ENCODE measurements around the gene KCTD12.

KCTD12 gene

GRCh38 chr13:76875271-76875815, 10.9 kb downstream of the KCTD12 start:
- H3K27ac ChIP-seq (ENCODE audit: low read depth, low read length) = no peak overlapping the region

GRCh38 chr13:76874479-76874878, 11.7 kb downstream of the KCTD12 start:
- H3K27me3 ChIP-seq (ENCODE audit: control insufficient read depth, insufficient read depth, low read length) = no peaks in the 10 kb centered on the region
- no peak overlapping the region for H3K9ac ChIP-seq (ENCODE audit: low read depth, low read length)
- H3K9me3 ChIP-seq (ENCODE audit: control insufficient read depth, insufficient read depth, low read length) = no peaks in the 10 kb centered on the region
- no peaks in the 10 kb centered on the region for H3K4me1 ChIP-seq (ENCODE audit: control insufficient read depth, insufficient read depth, low read length)
- H3K4me3 ChIP-seq (ENCODE audit: low read depth, low read length) = no peak overlapping the region
- no peak overlapping the region for H3K27ac ChIP-seq (ENCODE audit: low read depth, low read length)
- no peaks in the 10 kb centered on the region for H3K36me3 ChIP-seq (ENCODE audit: control insufficient read depth, insufficient read depth, low read length)

More at GRCh38 chr13:76875271-76875815, 10.9 kb downstream of the KCTD12 start:
- Histone ChIP-seq H3K4me1 (ENCODE audit: control insufficient read depth, insufficient read depth, low read length) (no peaks in the 10 kb centered on the region), H3K4me3 (ENCODE audit: low read depth, low read length) (no peak overlapping the region), H3K27me3 (ENCODE audit: control insufficient read depth, insufficient read depth, low read length) (no peaks in the 10 kb centered on the region), H3K9ac (ENCODE audit: low read depth, low read length) (no peak overlapping the region), H3K9me3 (ENCODE audit: control insufficient read depth, insufficient read depth, low read length) (no peaks in the 10 kb centered on the region), H3K36me3 (ENCODE audit: control insufficient read depth, insufficient read depth, low read length) (no peaks in the 10 kb centered on the region)

DNA sequence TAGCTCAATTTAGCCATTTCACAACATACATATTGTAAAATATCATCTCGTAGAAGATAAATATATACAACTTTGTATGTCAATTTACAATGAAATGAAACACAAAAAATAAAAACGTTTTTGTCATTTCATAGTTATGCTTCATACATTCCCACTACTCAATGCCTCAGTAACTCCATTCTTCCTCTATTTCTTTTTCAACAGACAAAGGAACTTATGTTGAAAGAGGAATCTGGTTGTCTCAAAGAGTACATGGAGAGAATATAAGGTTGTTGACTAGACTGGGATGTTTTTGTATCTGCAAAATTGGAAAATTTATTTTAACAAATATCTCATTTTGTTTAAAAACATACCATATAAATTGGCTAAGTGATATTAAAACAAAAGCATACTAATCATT, 12.8 kb downstream of the KCTD12 start:
- Histone ChIP-seq H3K9me3 (ENCODE audit: control insufficient read depth, insufficient read depth, low read length) (no peaks in the 10 kb centered on the region), H3K4me3 (ENCODE audit: low read depth, low read length) (no peak overlapping the region), H3K27me3 (ENCODE audit: control insufficient read depth, insufficient read depth, low read length) (no peaks in the 10 kb centered on the region), H3K36me3 (ENCODE audit: control insufficient read depth, insufficient read depth, low read length) (no peaks in the 10 kb centered on the region), H3K4me1 (ENCODE audit: control insufficient read depth, insufficient read depth, low read length) (no peaks in the 10 kb centered on the region), H3K27ac (ENCODE audit: low read depth, low read length) (no peak overlapping the region), H3K9ac (ENCODE audit: low read depth, low read length) (no peak overlapping the region)

- Histone ChIP-seq H3K9me3 (ENCODE audit: control insufficient read depth, insufficient read depth, low read length) (no peaks in the 10 kb centered on the region), H3K9ac (ENCODE audit: low read depth, low read length) (no peak overlapping the region), H3K27me3 (ENCODE audit: control insufficient read depth, insufficient read depth, low read length) (no peaks in the 10 kb centered on the region), H3K4me3 (ENCODE audit: low read depth, low read length) (no peak overlapping the region), H3K36me3 (ENCODE audit: control insufficient read depth, insufficient read depth, low read length) (no peaks in the 10 kb centered on the region), H3K4me1 (ENCODE audit: control insufficient read depth, insufficient read depth, low read length) (no peaks in the 10 kb centered on the region), H3K27ac (ENCODE audit: low read depth, low read length) (no peak overlapping the region)
Observed at GRCh38 chr13:76872675-76873074, 13.5 kb downstream of the KCTD12 start.

GRCh38 chr13:76871432-76871831, 14.8 kb downstream of the KCTD12 start:
- H3K27me3 ChIP-seq (ENCODE audit: control insufficient read depth, insufficient read depth, low read length) = no peaks in the 10 kb centered on the region
- H3K9ac ChIP-seq (ENCODE audit: low read depth, low read length) = no peak overlapping the region
- no peaks in the 10 kb centered on the region for H3K36me3 ChIP-seq (ENCODE audit: control insufficient read depth, insufficient read depth, low read length)
- no peaks in the 10 kb centered on the region for H3K4me1 ChIP-seq (ENCODE audit: control insufficient read depth, insufficient read depth, low read length)
- no peaks in the 10 kb centered on the region for H3K9me3 ChIP-seq (ENCODE audit: control insufficient read depth, insufficient read depth, low read length)
- H3K27ac ChIP-seq (ENCODE audit: low read depth, low read length) = no peak overlapping the region
- H3K4me3 ChIP-seq (ENCODE audit: low read depth, low read length) = no peak overlapping the region

DNA sequence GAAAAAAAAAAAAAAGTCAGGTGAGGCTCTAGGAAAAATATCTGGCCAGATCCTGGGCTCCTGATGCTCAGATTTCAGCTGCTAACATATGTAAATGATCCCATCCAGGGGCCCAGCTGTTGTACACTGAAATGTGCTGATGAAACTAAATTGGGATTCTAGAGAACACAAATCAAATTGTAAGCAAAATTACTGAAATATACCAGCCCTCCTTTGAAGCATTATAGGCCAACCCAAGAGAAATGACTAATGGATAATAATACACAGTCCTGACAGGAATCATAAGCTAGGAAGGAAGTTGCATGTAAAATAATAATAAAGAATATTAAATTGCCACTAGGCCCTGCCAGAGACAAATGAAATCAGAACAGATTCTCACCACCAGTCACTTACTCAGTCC, 17.8 kb downstream of the KCTD12 start:
- Histone ChIP-seq H3K27ac (ENCODE audit: low read depth, low read length) (no peak overlapping the region), H3K4me3 (ENCODE audit: low read depth, low read length) (no peak overlapping the region), H3K9me3 (ENCODE audit: control insufficient read depth, insufficient read depth, low read length) (no peaks in the 10 kb centered on the region), H3K27me3 (ENCODE audit: control insufficient read depth, insufficient read depth, low read length) (no peaks in the 10 kb centered on the region), H3K36me3 (ENCODE audit: control insufficient read depth, insufficient read depth, low read length) (no peaks in the 10 kb centered on the region), H3K9ac (ENCODE audit: low read depth, low read length) (no peak overlapping the region), H3K4me1 (ENCODE audit: control insufficient read depth, insufficient read depth, low read length) (no peaks in the 10 kb centered on the region)

GRCh38 chr13:76865996-76866503, 20.2 kb downstream of the KCTD12 start:
- H3K27ac ChIP-seq (ENCODE audit: low read depth, low read length) = no peak overlapping the region
- no peak overlapping the region for H3K9ac ChIP-seq (ENCODE audit: low read depth, low read length)
- no peaks in the 10 kb centered on the region for H3K36me3 ChIP-seq (ENCODE audit: control insufficient read depth, insufficient read depth, low read length)
- no peaks in the 10 kb centered on the region for H3K27me3 ChIP-seq (ENCODE audit: control insufficient read depth, insufficient read depth, low read length)
- no peak overlapping the region for H3K4me3 ChIP-seq (ENCODE audit: low read depth, low read length)
- H3K4me1 ChIP-seq (ENCODE audit: control insufficient read depth, insufficient read depth, low read length) = no peaks in the 10 kb centered on the region
- no peaks in the 10 kb centered on the region for H3K9me3 ChIP-seq (ENCODE audit: control insufficient read depth, insufficient read depth, low read length)

DNA sequence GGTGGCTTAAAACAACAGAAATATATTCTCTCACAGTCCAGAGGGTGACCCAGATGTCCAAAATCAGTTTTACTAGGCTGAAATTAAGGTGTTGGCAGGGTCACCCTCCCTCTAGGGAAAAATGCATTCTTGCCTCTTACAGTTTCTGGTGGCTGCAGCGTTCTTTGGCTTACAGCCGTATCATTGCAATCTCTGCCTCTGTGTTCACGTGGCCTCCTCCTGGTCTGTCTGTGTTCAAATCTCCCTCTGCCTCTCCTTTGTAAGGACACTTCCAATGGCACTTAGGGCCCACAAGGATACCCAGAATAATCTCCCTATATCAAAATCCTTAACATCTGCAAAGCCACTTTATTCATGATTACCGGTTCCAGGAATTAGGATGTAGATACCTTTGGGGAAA, 21.1 kb downstream of the KCTD12 start:
- no peak overlapping the region for H3K4me3 ChIP-seq (ENCODE audit: low read depth, low read length)
- H3K36me3 ChIP-seq (ENCODE audit: control insufficient read depth, insufficient read depth, low read length) = no peaks in the 10 kb centered on the region
- no peak overlapping the region for H3K27ac ChIP-seq (ENCODE audit: low read depth, low read length)
- H3K27me3 ChIP-seq (ENCODE audit: control insufficient read depth, insufficient read depth, low read length) = no peaks in the 10 kb centered on the region
- H3K4me1 ChIP-seq (ENCODE audit: control insufficient read depth, insufficient read depth, low read length) = no peaks in the 10 kb centered on the region
- H3K9me3 ChIP-seq (ENCODE audit: control insufficient read depth, insufficient read depth, low read length) = no peaks in the 10 kb centered on the region
- no peak overlapping the region for H3K9ac ChIP-seq (ENCODE audit: low read depth, low read length)

GRCh38 chr13:76864259-76864658, 21.9 kb downstream of the KCTD12 start:
- Histone ChIP-seq H3K9me3 (ENCODE audit: control insufficient read depth, insufficient read depth, low read length) (no peaks in the 10 kb centered on the region), H3K9ac (ENCODE audit: low read depth, low read length) (no peak overlapping the region), H3K4me3 (ENCODE audit: low read depth, low read length) (no peak overlapping the region), H3K36me3 (ENCODE audit: control insufficient read depth, insufficient read depth, low read length) (no peaks in the 10 kb centered on the region), H3K4me1 (ENCODE audit: control insufficient read depth, insufficient read depth, low read length) (no peaks in the 10 kb centered on the region), H3K27ac (ENCODE audit: low read depth, low read length) (no peak overlapping the region), H3K27me3 (ENCODE audit: control insufficient read depth, insufficient read depth, low read length) (no peaks in the 10 kb centered on the region)

- H3K9ac ChIP-seq (ENCODE audit: low read depth, low read length) = no peak overlapping the region
- H3K9me3 ChIP-seq (ENCODE audit: control insufficient read depth, insufficient read depth, low read length) = no peaks in the 10 kb centered on the region
- no peaks in the 10 kb centered on the region for H3K4me1 ChIP-seq (ENCODE audit: control insufficient read depth, insufficient read depth, low read length)
- H3K27me3 ChIP-seq (ENCODE audit: control insufficient read depth, insufficient read depth, low read length) = no peaks in the 10 kb centered on the region
- no peaks in the 10 kb centered on the region for H3K36me3 ChIP-seq (ENCODE audit: control insufficient read depth, insufficient read depth, low read length)
- H3K27ac ChIP-seq (ENCODE audit: low read depth, low read length) = no peak overlapping the region
- H3K4me3 ChIP-seq (ENCODE audit: low read depth, low read length) = no peak overlapping the region
Observed at GRCh38 chr13:76863022-76863421, 23.2 kb downstream of the KCTD12 start.

GRCh38 chr13:76861859-76862258, 24.3 kb downstream of the KCTD12 start:
- Histone ChIP-seq H3K27ac (ENCODE audit: low read depth, low read length) (no peak overlapping the region), H3K4me3 (ENCODE audit: low read depth, low read length) (no peak overlapping the region)

More at GRCh38 chr13:76861859-76862258, 24.3 kb downstream of the KCTD12 start:
- no peaks in the 10 kb centered on the region for H3K4me1 ChIP-seq (ENCODE audit: control insufficient read depth, insufficient read depth, low read length)
- H3K9ac ChIP-seq (ENCODE audit: low read depth, low read length) = no peak overlapping the region
- H3K9me3 ChIP-seq (ENCODE audit: control insufficient read depth, insufficient read depth, low read length) = no peaks in the 10 kb centered on the region
- no peaks in the 10 kb centered on the region for H3K27me3 ChIP-seq (ENCODE audit: control insufficient read depth, insufficient read depth, low read length)
- no peaks in the 10 kb centered on the region for H3K36me3 ChIP-seq (ENCODE audit: control insufficient read depth, insufficient read depth, low read length)
